SKM-1 (cell line): ENCODE data around the gene P4HTM.
"Not testable (repeated sequence)": the region's sequence is repeated elsewhere in the genome, so short reads cannot be mapped to it uniquely, and the experiment has no call there.

ENCODE experiments used
- DNase-seq: peaks from one replicate; lab custom pipeline; 2025; ENCODE audit not compliant: unreplicated experiment; lab: John Stamatoyannopoulos, UW

Gene P4HTM

GRCh38 chr3:49007771-49008528 lies 17.9 kb downstream of the P4HTM start:
- DNase-seq = peak; percentile 63

DNA sequence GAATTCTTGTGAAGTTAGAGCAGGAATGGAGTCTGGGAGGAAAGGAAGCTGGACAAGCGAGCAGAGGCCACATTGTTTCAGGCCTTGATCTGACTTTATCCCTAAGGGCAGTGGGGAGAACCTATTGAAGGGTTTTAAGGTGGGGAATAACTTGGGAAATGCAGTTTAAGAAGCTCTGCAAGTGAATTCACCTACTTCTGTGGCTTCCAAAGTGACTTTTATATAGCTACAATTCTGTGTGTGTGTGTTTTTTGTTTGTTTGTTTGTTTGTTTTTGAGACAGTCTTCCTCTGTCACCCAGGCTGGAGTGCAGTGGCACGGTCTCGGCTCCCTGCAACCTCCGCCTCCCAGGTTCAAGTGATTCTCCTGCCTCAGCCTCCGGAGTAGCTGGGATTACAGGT lies 18.6 kb downstream of the P4HTM start:
- not testable (repeated sequence) for DNase-seq

DNA sequence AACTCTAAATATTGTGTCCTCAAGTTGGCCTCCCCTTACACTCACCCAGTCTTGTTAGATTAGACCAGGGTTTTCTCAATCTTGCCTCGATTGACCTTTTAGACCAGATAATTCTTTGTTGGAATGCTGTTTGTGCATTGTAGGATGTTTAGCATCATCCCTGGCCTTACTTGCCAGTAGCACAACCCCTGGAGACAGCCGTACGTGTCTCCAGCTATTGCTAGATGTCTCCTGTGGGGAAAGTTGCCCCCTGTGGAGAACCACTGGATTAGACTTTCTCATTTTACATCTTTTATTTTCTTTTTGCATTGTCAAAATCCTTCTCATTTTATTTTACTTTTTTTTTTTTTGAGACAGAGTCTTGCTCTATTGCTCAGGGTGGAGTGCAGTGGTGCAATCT lies 19.4 kb downstream of the P4HTM start:
- no peak for DNase-seq

DNA sequence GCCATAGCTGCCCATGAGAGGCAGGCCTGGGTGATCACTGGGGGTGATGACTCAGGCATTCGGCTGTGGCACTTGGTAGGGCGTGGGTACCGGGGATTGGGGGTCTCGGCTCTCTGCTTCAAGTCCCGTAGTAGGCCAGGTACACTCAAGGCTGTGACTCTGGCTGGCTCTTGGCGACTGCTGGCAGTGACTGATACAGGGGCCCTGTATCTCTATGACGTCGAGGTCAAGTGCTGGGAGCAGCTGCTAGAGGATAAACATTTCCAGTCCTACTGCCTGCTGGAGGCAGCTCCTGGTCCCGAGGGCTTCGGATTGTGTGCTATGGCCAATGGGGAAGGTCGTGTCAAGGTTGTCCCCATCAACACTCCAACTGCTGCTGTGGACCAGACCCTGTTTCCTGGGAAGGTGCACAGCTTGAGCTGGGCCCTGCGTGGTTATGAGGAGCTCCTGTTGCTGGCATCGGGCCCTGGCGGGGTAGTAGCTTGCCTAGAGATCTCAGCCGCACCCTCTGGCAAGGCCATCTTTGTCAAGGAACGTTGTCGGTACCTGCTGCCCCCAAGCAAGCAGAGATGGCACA lies 22.5 kb downstream of the P4HTM start:
- DNase-seq = no peak

DNA sequence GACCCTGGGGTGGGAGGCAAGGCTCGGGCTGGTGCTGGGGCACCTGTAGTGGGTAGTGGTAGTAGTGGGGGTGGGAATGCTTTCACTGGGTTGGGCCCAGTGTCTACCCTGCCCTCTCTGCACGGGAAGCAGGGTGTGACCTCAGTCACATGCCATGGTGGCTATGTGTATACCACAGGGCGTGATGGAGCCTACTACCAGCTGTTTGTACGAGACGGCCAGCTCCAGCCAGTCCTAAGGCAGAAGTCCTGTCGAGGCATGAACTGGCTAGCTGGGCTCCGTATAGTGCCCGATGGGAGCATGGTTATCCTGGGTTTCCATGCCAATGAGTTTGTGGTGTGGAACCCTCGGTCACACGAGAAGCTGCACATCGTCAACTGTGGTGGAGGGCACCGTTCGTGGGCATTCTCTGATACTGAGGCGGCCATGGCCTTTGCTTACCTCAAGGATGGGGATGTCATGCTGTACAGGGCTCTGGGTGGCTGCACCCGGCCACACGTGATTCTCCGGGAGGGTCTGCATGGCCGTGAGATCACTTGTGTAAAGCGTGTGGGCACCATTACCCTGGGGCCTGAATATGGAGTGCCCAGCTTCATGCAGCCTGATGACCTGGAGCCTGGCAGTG lies 23.2 kb downstream of the P4HTM start:
- no peak for DNase-seq

- no peak for DNase-seq
Observed at GRCh38 chr3:49013738-49014660, 24.0 kb downstream of the P4HTM start.

GRCh38 chr3:49015072-49015471 lies 25.0 kb downstream of the P4HTM start:
- DNase-seq = no peak

DNA sequence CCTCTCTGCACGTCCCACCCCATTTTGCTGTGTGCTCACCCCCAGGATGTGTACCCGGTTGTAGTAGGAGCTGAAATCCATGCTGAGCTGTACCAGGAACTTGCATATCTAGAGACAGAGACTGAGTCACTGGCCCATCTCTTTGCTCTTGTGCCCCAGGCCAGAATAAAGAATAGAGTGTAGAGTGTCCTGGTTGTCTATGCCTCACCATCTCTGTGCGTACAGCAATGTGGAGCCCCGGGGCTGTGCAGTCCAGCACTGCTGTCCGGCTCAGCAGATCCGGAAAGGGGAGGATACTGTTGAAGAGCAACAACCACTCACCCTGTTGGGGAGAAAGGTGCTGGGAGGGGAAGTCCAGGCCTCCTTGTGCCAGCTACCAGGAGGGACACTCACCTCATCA lies 25.7 kb downstream of the P4HTM start:
- no peak for DNase-seq

- no peak for DNase-seq
Observed at GRCh38 chr3:49016414-49017228, 26.6 kb downstream of the P4HTM start.

DNA sequence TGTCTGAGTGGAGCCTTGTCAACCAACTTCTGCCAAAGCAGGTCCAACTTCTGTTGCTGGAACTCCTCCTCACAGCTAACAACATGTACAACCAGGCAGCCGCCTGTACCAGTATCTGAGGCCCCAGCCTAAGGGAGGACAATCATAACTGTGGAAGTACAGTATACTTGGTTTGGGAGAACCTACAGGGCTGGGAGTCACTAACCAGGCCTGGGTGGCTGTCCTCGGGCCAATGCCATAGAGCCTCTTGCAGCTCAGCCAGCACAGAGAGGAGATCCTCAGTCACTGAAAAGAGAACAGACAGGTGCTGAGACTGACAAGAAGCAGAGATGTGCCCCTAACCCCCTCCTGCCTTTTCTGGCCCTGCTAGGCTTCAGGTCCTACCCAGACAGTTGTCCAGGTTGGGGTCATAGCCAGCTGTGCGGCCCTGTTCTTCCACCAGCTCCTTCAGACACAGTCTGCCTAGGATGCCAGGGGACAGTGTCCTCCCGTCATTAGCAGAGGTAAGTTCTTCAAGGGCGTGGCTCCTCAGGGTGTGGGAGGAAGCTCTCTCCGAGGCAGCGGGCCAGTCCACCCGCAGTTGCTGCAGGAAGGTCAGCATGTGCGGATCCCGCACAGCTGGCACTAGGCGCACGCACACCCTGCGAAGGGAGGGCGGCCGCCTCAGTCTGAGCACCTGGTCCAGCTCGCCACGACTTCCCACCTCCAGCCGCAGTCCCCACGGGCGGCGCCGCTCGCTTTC lies 27.4 kb downstream of the P4HTM start:
- DNase-seq = no peak

- DNase-seq = peak; percentile 53
Observed at GRCh38 chr3:49017971-49018706, 28.1 kb downstream of the P4HTM start, which contains the start of gene DALRD3. Gene DALRD3, minus strand, starts transcription at chr3:49018580. Its CDS starts 16 bp downstream, at chr3:49018564.

DNA sequence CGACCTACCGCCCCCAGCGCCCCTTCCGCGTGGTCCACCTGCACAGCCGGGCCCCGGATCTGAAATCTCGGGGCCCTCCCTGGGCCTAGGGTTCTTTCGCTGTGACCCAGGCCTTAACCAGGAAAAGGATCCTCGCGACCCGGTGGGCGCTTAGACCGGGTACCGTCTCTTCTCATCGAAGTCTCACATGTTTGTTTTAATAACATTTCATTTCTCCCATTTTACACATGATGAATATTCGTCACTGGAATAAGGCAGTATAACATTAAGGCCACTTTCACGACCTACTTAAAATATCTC lies 28.6 kb downstream of the P4HTM start:
- no peak for DNase-seq

GRCh38 chr3:49019941-49020329 lies 29.9 kb downstream of the P4HTM start:
- no peak for DNase-seq

- peak; percentile 22 for DNase-seq
Observed at GRCh38 chr3:49020330-49021212, 30.5 kb downstream of the P4HTM start.

GRCh38 chr3:49021213-49021812 lies 31.3 kb downstream of the P4HTM start:
- peak; percentile 93 for DNase-seq

DNA sequence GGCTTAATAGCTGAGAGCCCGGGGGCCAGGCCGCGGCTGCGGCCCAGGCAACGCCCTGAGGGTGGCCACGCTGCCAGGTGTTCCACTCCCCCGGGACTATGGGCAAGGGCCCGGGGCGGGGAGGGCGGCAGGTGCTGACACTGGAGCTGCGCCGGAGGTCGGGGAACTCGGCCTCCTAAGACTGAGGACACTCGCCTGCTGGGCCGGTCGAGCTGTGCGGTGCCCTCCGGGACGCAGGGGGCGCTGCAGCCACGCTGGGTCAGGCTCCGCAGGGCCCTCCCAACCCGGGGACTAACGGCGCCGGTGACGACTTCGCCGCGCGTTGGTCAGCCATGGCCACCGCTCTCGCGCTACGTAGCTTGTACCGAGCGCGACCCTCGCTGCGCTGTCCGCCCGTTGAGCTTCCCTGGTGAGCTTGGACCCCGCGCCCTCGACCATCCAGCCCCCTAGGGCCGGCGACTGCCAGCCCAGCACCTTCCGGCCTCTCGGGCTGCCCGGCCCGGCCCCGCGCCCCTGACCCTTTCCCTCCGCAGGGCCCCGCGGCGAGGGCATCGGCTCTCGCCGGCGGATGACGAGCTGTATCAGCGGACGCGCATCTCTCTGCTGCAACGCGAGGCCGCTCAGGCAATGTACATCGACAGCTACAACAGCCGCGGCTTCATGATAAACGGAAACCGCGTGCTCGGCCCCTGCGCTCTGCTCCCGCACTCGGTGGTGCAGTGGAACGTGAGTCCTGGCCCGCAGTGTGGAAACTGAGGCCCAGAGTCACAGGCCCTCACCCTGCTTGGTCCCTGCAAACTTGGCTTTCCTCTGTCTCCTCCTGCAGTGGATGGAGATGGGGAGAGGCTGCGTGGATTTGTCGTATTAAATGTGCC lies 32.0 kb downstream of the P4HTM start, which contains the start of gene NDUFAF3:
NDUFAF3 (plus strand) TSS at position 309 of the 875 bp plus-strand sequence; CDS start at position 333, 24 bp downstream.
- peak; percentile 56 for DNase-seq
